HEK293T (cell line): ENCODE data around the gene TMEM161B.
A peak's percentile ranks its signal among the peaks of the same experiment; 100 is the strongest.

Source experiments
- CTCF ChIA-PET: fragments of 350-600 bp; formaldehyde crosslinking; extraction: SDS; loops from one replicate; lab custom pipeline; 2021; ENCODE audit warnings: antibody characterized with exemption, inconsistent platforms; lab: Yijun Ruan, JAX
- POLR2A ChIA-PET: fragments of 350-600 bp; formaldehyde crosslinking; extraction: SDS; loops from one replicate; lab custom pipeline; 2020; ENCODE audit warnings: antibody characterized with exemption, inconsistent platforms; lab: Yijun Ruan, JAX
- DNase-seq: peaks from one replicate; pipeline ENCODE4 v3.0.0; 2012; ENCODE audit warnings: mixed read lengths; ENCODE audit errors: extremely low spot score
- ARNT ChIP-seq: fragments of 450-650 bp; IDR thresholded peaks from 2 replicates; pipeline ENCODE4 v1.6.1; 2017; ENCODE audit warnings: mild to moderate bottlenecking
- BHLHE40 ChIP-seq: fragments of 450-650 bp; IDR thresholded peaks from 2 replicates; pipeline ENCODE4 v1.6.1; 2016; ENCODE audit warnings: mild to moderate bottlenecking, moderate library complexity, borderline replicate concordance
- CTBP1 ChIP-seq: fragments of 450-650 bp; IDR thresholded peaks from 2 replicates; pipeline ENCODE4 v1.6.1; 2016; ENCODE audit warnings: borderline replicate concordance
- ELF4 ChIP-seq: fragments of 450-650 bp; IDR thresholded peaks from 2 replicates; pipeline ENCODE4 v1.6.1; 2017; ENCODE audit warnings: antibody characterized with exemption
- FOXA1 ChIP-seq: fragments of 450-650 bp; IDR thresholded peaks from 2 replicates; pipeline ENCODE4 v1.6.1; 2016; ENCODE audit warnings: mild to moderate bottlenecking
- FOXK2 ChIP-seq: fragments of 450-650 bp; IDR thresholded peaks from 2 replicates; pipeline ENCODE4 v1.6.1; 2016; ENCODE audit warnings: mild to moderate bottlenecking
- FOXM1 ChIP-seq: fragments of 450-650 bp; IDR thresholded peaks from 2 replicates; pipeline ENCODE4 v1.6.1; 2017; ENCODE audit warnings: mild to moderate bottlenecking, borderline replicate concordance
- HDGF ChIP-seq: fragments of 450-650 bp; IDR thresholded peaks from 2 replicates; pipeline ENCODE4 v1.6.1; 2017; ENCODE audit warnings: antibody characterized with exemption, borderline replicate concordance
- L3MBTL2 ChIP-seq: fragments of 450-650 bp; conservative IDR thresholded peaks from 2 replicates; pipeline ENCODE4 v1.6.1; 2016; ENCODE audit warnings: mild to moderate bottlenecking
- LEF1 ChIP-seq: fragments of 450-650 bp; IDR thresholded peaks from 2 replicates; pipeline ENCODE4 v1.6.1; 2017; ENCODE audit warnings: mild to moderate bottlenecking, borderline replicate concordance
- NFRKB ChIP-seq: fragments of 450-650 bp; IDR thresholded peaks from 2 replicates; pipeline ENCODE4 v1.6.1; 2016; ENCODE audit warnings: mild to moderate bottlenecking, moderate library complexity
- SP1 ChIP-seq: fragments of 450-650 bp; IDR thresholded peaks from 2 replicates; pipeline ENCODE4 v1.6.1; 2017
- SUZ12 ChIP-seq: fragments of 450-650 bp; IDR thresholded peaks from 2 replicates; pipeline ENCODE4 v1.6.1; 2016; ENCODE audit warnings: mild to moderate bottlenecking
- TARDBP ChIP-seq: fragments of 450-650 bp; IDR thresholded peaks from 2 replicates; pipeline ENCODE4 v1.6.1; 2016
- ZNF384 ChIP-seq: fragments of 450-650 bp; IDR thresholded peaks from 2 replicates; pipeline ENCODE4 v1.6.1; 2016
- TF ChIP-seq, protein P1 (sequence below): fragments of 450-650 bp; IDR thresholded peaks from 2 replicates; pipeline ENCODE4 v1.6.1; 2016

TMEM161B gene

DNA sequence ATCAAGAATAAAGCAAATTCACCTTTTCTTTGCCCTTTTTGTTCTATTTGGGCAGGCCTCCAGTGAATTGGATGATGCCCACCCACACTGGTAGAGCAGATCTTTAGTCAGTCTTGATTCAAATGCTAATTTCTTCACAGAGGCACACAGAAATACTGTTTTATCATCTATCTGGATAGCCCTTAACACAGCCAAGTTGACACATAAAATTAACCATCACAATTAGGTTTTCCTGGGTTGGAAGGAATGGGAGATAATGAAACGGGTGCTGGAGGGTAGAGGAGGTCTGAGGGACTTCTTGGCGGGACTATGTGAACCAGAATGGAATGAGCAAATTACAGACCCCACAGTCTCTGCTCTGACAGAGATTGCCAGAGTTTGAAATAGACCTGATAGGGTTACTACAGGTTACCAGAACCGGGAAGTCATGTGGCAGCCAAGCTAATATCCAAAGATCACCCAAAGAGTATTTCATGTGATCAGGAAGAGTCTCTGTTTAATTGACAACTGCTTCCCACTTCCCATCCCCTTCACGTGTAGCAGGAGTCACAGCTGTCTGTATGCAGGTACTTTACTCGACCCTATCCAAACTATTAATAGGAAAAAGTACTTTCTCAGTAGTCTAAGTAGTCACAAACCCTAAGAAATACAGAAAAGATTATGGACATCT is 20.0 kb upstream of the TMEM161B start:
- POLR2A ChIA-PET, result no interaction called here
- no peak for TF ChIP-seq FOXK2
- no peak for TF ChIP-seq ARNT
- no peak for TF ChIP-seq ELF4
- no peak for TF ChIP-seq SUZ12
- no peak for TF ChIP-seq ZNF384
- CTCF ChIA-PET, result no interaction called here
- no peak for DNase-seq

DNA sequence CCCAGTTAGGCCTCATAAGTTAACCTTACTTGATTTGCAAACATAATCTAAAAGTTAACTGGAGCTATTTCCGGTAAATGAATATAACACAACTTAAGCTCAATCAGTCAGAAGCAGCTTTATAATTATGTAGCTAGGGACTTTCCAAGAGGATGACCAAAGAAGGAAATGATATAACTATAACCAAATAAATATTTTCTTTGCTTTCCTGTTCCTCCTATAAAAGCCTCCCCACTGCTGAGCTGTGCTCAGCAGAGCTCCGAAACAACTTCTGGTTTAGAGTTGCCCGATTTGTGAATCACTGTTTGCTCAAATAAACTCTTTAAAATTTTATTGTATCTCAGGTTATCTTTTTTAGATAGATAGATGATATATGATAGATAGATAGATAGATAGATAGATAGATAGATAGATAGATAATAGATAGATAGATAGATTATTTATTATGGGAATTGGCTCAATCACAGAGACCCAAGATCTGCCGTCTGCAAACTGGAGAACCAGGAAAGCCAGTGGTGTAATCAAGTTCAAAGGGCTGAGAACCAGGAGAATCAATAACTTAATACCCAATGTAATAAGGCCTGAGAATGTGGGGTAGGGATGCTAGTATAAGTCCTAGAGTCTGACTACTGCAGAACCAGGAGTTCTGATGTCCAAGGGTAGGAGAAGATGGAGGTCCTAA is 19.3 kb upstream of the TMEM161B start:
- TF ChIP-seq SUZ12, result no peak
- no peak for TF ChIP-seq ELF4
- TF ChIP-seq, protein P1, sequence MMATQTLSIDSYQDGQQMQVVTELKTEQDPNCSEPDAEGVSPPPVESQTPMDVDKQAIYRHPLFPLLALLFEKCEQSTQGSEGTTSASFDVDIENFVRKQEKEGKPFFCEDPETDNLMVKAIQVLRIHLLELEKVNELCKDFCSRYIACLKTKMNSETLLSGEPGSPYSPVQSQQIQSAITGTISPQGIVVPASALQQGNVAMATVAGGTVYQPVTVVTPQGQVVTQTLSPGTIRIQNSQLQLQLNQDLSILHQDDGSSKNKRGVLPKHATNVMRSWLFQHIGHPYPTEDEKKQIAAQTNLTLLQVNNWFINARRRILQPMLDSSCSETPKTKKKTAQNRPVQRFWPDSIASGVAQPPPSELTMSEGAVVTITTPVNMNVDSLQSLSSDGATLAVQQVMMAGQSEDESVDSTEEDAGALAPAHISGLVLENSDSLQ, result no peak
- TF ChIP-seq L3MBTL2, result no peak
- TF ChIP-seq ZNF384, result no peak
- no peak for TF ChIP-seq HDGF
- TF ChIP-seq TARDBP, result no peak
- TF ChIP-seq ARNT, result no peak
- TF ChIP-seq LEF1, result no peak
- TF ChIP-seq SP1, result no peak
- no peak for TF ChIP-seq NFRKB
- no peak for TF ChIP-seq CTBP1
- no peak for TF ChIP-seq BHLHE40
- TF ChIP-seq FOXK2, result no peak
- no peak for TF ChIP-seq FOXM1
- TF ChIP-seq FOXA1, result no peak
- POLR2A ChIA-PET, result no interaction called here
- no peak for DNase-seq
- CTCF ChIA-PET, result no interaction called here

DNA sequence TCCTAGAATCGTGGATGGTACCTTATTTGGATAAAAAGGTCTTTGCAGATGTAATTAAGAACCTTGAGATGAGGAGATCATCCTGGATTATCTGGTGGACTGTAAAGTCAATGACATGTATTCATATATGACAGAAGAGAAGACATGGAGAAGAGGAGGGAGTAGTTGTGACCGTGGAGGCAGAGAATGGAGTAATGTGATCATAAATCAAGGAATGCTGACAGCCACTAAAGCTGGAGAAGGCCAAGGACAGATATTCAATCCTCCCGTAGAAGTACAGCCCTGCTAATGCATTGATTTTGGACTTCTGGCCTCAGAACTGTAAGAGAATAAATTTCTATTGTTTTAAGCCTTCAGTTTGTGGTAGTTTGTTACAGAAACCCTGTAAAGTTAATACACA is 18.7 kb upstream of the TMEM161B start:
- ChIA-PET POLR2A (no interaction called here), CTCF (interaction anchor here (0.6 to 0.9 kb wide), 2 partner anchors 10 to 393 kb away, joined by 3 to 5 read pairs; no protein-coding TSS in a partner anchor)
- DNase-seq, result peak; percentile 7
- no peak for TF ChIP-seq ARNT
- no peak for TF ChIP-seq SP1
- no peak for TF ChIP-seq TARDBP
- no peak for TF ChIP-seq HDGF
- no peak for TF ChIP-seq L3MBTL2
- no peak for TF ChIP-seq LEF1
- TF ChIP-seq, protein P1, result peak; percentile 95

DNA sequence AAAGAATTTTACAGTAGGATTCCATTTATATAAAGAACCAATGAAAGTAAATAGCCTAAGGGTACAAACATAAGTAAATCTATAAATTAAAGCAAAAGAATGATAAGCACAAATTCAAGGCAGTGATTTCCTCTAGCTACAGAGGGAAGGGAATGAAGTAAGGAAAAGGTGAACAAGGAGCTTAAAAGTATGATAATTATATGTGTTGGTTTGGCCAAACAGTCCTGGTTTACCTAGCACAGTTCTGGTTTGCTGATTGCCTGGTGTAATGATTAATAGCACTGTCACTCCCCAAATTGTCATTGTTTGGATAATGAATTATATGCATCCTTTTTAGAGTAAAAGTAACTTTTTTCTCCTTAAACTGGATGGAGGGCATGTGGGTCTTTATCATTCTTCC is 15.0 kb upstream of the TMEM161B start:
- ChIA-PET CTCF (no interaction called here), POLR2A (no interaction called here)
- no peak for TF ChIP-seq ARNT
- TF ChIP-seq, protein P1, result 0 out of 2 replicates have a peak, but pooled peaks have one; percentile 19
- DNase-seq, result no peak

DNA sequence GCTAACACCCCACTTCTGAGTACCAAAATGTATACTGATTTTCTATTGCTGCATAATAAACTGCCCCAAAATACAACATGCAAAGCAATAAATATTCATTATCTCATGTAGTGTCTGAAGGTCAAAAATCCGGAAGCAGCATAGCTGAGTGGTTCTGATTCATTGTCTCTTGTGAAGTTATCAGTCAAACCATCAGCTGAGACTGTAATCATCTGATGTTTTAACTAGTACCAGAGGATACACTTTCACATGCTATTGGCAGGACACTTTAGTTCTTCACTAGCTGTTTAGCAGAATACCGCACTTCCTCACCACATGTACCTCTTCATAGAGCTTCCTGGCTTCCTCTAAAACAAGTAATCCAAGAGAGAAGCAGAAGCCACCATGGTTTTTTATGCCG is 12.7 kb upstream of the TMEM161B start:
- DNase-seq, result no peak
- ChIA-PET CTCF (interaction anchor here (0.6 kb wide), 1 partner anchor 318 kb away, joined by 3 read pairs; no protein-coding TSS in a partner anchor), POLR2A (interaction anchor here (1.5 kb wide), 1 partner anchor 13 kb away, joined by 3 read pairs; no protein-coding TSS in a partner anchor)
- TF ChIP-seq ARNT, result no peak
- TF ChIP-seq SUZ12, result no peak
- no peak for TF ChIP-seq ELF4
- TF ChIP-seq LEF1, result no peak
- TF ChIP-seq, protein P1, result no peak
- no peak for TF ChIP-seq NFRKB
- TF ChIP-seq FOXA1, result no peak
- no peak for TF ChIP-seq L3MBTL2
- no peak for TF ChIP-seq CTBP1
- no peak for TF ChIP-seq HDGF
- no peak for TF ChIP-seq FOXK2
- TF ChIP-seq SP1, result no peak
- TF ChIP-seq BHLHE40, result no peak
- no peak for TF ChIP-seq TARDBP
- no peak for TF ChIP-seq FOXM1
- TF ChIP-seq ZNF384, result no peak

DNA sequence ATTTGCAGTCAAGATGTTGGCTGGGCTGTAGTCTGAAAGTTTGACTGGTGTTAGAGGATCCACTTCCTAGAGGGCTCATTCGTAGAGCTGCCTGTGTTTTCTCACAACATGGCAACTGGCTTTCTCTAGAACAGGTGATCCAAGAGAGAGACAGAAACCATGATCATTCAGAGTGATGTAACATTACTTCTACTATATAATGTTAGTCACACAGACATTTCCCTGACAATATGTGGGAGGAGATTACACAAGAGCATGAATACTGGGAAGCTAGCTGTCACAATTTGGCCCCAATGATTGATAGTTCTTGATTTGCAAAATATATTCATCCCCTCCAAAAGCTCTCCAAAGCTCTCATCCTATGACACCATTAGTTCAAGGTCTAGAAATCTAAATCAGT is 10.9 kb upstream of the TMEM161B start:
- DNase-seq, result no peak
- TF ChIP-seq FOXM1, result no peak
- TF ChIP-seq SUZ12, result no peak
- no peak for TF ChIP-seq ELF4
- no peak for TF ChIP-seq L3MBTL2
- TF ChIP-seq ZNF384, result no peak
- TF ChIP-seq CTBP1, result no peak
- TF ChIP-seq NFRKB, result no peak
- no peak for TF ChIP-seq TARDBP
- TF ChIP-seq SP1, result no peak
- TF ChIP-seq LEF1, result no peak
- TF ChIP-seq BHLHE40, result no peak
- TF ChIP-seq FOXA1, result no peak
- no peak for TF ChIP-seq HDGF
- TF ChIP-seq ARNT, result no peak
- POLR2A ChIA-PET, result interaction anchor here (1.1 kb wide), 1 partner anchor 396 kb away, joined by 3 read pairs; no protein-coding TSS in a partner anchor
- CTCF ChIA-PET, result no interaction called here
